PC-3 (cell line): ENCODE data around the gene DPF3.

Source experiments
- CTCF ChIP-seq: fragments of 300-600 bp; sonication (generic); conservative IDR thresholded peaks from 2 replicates; pipeline ENCODE4 v1.5.1; 2017; ENCODE audit warnings: antibody characterized with exemption, low read depth, mild to moderate bottlenecking, low read length
- EZH2phosphoT487 ChIP-seq: fragments of 300-600 bp; sonication (generic); IDR thresholded peaks from 2 replicates; pipeline ENCODE4 v1.6.1; 2018; ENCODE audit warnings: mild to moderate bottlenecking, antibody characterized with exemption, low read length, borderline replicate concordance

GRCh38 chr14:72608391-72609204 lies 285.3 kb downstream of the DPF3 start:
- TF ChIP-seq CTCF, result no peak
- no peak for TF ChIP-seq EZH2phosphoT487
